ENCODE measurements around the gene PRKCE. TPM values are rescaled to one million over a fixed set of nuclear protein-coding genes. Genes with fewer than 3 reads are reported as not detected.

Gene PRKCE
- total RNA-seq, 1 experiment from 2014 or later: 14.0 TPM

- Histone ChIP-seq H3K27me3 (ENCODE audit: control insufficient read depth, insufficient read depth, low read length) (no peaks in the 10 kb centered on the region), H3K36me3 (ENCODE audit: control insufficient read depth, insufficient read depth, low read length) (no peaks in the 10 kb centered on the region), H3K4me3 (ENCODE audit: low read depth in 2 of 2, low read length in 2 of 2) (no peak overlapping the region), H3K9me3 (ENCODE audit: control insufficient read depth, insufficient read depth, low read depth, low read length) (no peaks in the 10 kb centered on the region), H3K4me1 (ENCODE audit: control insufficient read depth, insufficient read depth, low read length) (no peaks in the 10 kb centered on the region), H3K27ac (ENCODE audit: low read length) (no peak overlapping the region)
- intact Hi-C loops (cut with micrococcal nuclease; ENCODE audit: unreplicated experiment) (no loop called here), in situ Hi-C loops (cut with HindIII; ENCODE audit: low pct_unique_long_range_greater_than_20kb, low sequenced_read_pairs) (no loop called here)
- BruUV-seq (replicated peaks): no TSS peak
- DNase-seq (ENCODE audit: low read depth, low spot score) (no peak), ATAC-seq (no peak)
- TF ChIP-seq CTCF (IDR thresholded peaks at IDR 0.05): no peak
- no peak for TF ChIP-seq POLR2AphosphoS5 (IDR thresholded peaks at IDR 0.05; ENCODE audit: low read depth, low read length)
- no peak for TF ChIP-seq REST (IDR thresholded peaks at IDR 0.05; ENCODE audit: insufficient read depth in 1 of 2, low read depth in 2 of 2, low read length in 1 of 2)
- no peak for TF ChIP-seq TCF7L2 (IDR thresholded peaks at IDR 0.05; ENCODE audit: low read depth, low read length)
- TF ChIP-seq SIN3A (IDR thresholded peaks at IDR 0.05; ENCODE audit: borderline replicate concordance, insufficient read depth, low read depth, low read length): no peak
- ChIA-PET POLR2A (interaction anchor here (0.5 kb wide), 1 partner anchor 67 kb away, joined by 3 read pairs; no protein-coding TSS in a partner anchor), CTCF (no interaction called here)
Measured at GRCh38 chr2:46142546-46143428, 491.3 kb downstream of the PRKCE start.

GRCh38 chr2:46143429-46144132 is 492.1 kb downstream of the PRKCE start:
- ATAC-seq (no peak), DNase-seq (ENCODE audit: low read depth, low spot score) (no peak)
- in situ Hi-C loops (cut with HindIII; ENCODE audit: low pct_unique_long_range_greater_than_20kb, low sequenced_read_pairs) (no loop called here), intact Hi-C loops (cut with micrococcal nuclease; ENCODE audit: unreplicated experiment) (no loop called here)
- Histone ChIP-seq H3K27ac (ENCODE audit: low read length) (no peak overlapping the region), H3K9me3 (ENCODE audit: control insufficient read depth, insufficient read depth, low read depth, low read length) (no peaks in the 10 kb centered on the region), H3K4me1 (ENCODE audit: control insufficient read depth, insufficient read depth, low read length) (no peaks in the 10 kb centered on the region), H3K4me3 (ENCODE audit: low read depth in 2 of 2, low read length in 2 of 2) (no peak overlapping the region), H3K27me3 (ENCODE audit: control insufficient read depth, insufficient read depth, low read length) (no peaks in the 10 kb centered on the region), H3K36me3 (ENCODE audit: control insufficient read depth, insufficient read depth, low read length) (no peaks in the 10 kb centered on the region)
- CTCF ChIA-PET: no interaction called here
- BruUV-seq (replicated peaks): no TSS peak
- POLR2A ChIA-PET: no interaction called here
- TF ChIP-seq POLR2AphosphoS5 (IDR thresholded peaks at IDR 0.05; ENCODE audit: low read depth, low read length): no peak
- no peak for TF ChIP-seq REST (IDR thresholded peaks at IDR 0.05; ENCODE audit: insufficient read depth in 1 of 2, low read depth in 2 of 2, low read length in 1 of 2)
- no peak for TF ChIP-seq TCF7L2 (IDR thresholded peaks at IDR 0.05; ENCODE audit: low read depth, low read length)
- no peak for TF ChIP-seq SIN3A (IDR thresholded peaks at IDR 0.05; ENCODE audit: borderline replicate concordance, insufficient read depth, low read depth, low read length)
- no peak for TF ChIP-seq CTCF (IDR thresholded peaks at IDR 0.05)
